Cardiac muscle cell (in vitro differentiated cells and primary cell): ENCODE measurements around the gene DYSF. TPM values are rescaled to one million over a fixed set of nuclear protein-coding genes. Genes with fewer than 3 reads are reported as not detected.

ENCODE experiments used
- DNase-seq, 2 donors: peaks; one replicate each; pipeline versions ENCODE4 v3.0.0 to v3.0.0-alpha.2; 2010 to 2017; ENCODE audit warnings: low read depth in 1 of 2, low spot score in 1 of 2
- H3K27ac ChIP-seq: fragments of 200-600 bp; sonication (generic); 2 replicates; pipeline ENCODE4 v1.5.1; 2016
- H3K27me3 ChIP-seq: fragments of 200-600 bp; sonication (generic); 2 replicates; pipeline ENCODE4 v1.6.0; 2016; ENCODE audit warnings: control low read depth
- H3K36me3 ChIP-seq: fragments of 200-600 bp; sonication (generic); 2 replicates; pipeline ENCODE4 v1.5.1; 2016; ENCODE audit warnings: control low read depth
- H3K4me1 ChIP-seq: fragments of 200-600 bp; sonication (generic); 2 replicates; pipeline ENCODE4 v1.8.1; 2017; ENCODE audit warnings: low read depth, mild to moderate bottlenecking, mixed run types
- H3K4me3 ChIP-seq: fragments of 200-600 bp; sonication (generic); 2 replicates; pipeline ENCODE4 v1.5.1; 2016; ENCODE audit warnings: mild to moderate bottlenecking
- H3K9me3 ChIP-seq: fragments of 200-600 bp; sonication (generic); 2 replicates; pipeline ENCODE4 v1.5.1; 2017; ENCODE audit warnings: low read depth, mild to moderate bottlenecking, control low read depth
- polyA plus RNA-seq: library from polyadenylated mRNA; unstranded; fragments of >200 nt; fragmentation: Nextera tagmentation; extraction: Ambion mirVana; gene quantifications from 2 replicates; pipeline ENCODE4 v1.2.1, GENCODE V29; 2016
- total RNA-seq: library from RNA; depleted of rRNA; stranded (reverse); fragments of >200 nt; gene quantifications from 2 replicates; pipeline ENCODE4 v1.2.3, GENCODE V29; 2016
- TF ChIP-seq, protein P1 (sequence below): IDR thresholded peaks from 2 replicates; pipeline ENCODE4 v1.5.1; 2012; ENCODE audit warnings: low read depth, mild to moderate bottlenecking, low read length

Gene DYSF
- total and polyA plus RNA-seq, 2 experiments from 2014 or later: 34.6 to 57.4 TPM

- Histone ChIP-seq H3K4me3 (no peak overlapping the region), H3K27me3 (no peaks in the 10 kb centered on the region), H3K4me1 (peaks cover 2% of the 10 kb centered on the region), H3K9me3 (no peaks in the 10 kb centered on the region), H3K36me3 (no peaks in the 10 kb centered on the region), H3K27ac (no peak overlapping the region)
- DNase-seq: no peak
- TF ChIP-seq, protein P1, sequence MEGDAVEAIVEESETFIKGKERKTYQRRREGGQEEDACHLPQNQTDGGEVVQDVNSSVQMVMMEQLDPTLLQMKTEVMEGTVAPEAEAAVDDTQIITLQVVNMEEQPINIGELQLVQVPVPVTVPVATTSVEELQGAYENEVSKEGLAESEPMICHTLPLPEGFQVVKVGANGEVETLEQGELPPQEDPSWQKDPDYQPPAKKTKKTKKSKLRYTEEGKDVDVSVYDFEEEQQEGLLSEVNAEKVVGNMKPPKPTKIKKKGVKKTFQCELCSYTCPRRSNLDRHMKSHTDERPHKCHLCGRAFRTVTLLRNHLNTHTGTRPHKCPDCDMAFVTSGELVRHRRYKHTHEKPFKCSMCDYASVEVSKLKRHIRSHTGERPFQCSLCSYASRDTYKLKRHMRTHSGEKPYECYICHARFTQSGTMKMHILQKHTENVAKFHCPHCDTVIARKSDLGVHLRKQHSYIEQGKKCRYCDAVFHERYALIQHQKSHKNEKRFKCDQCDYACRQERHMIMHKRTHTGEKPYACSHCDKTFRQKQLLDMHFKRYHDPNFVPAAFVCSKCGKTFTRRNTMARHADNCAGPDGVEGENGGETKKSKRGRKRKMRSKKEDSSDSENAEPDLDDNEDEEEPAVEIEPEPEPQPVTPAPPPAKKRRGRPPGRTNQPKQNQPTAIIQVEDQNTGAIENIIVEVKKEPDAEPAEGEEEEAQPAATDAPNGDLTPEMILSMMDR: no peak
These were observed 21.5 kb downstream of the DYSF start for GRCh38 chr2:71474744-71475397.

- H3K9me3 ChIP-seq: no peaks in the 10 kb centered on the region
- no peak for DNase-seq
- H3K36me3 ChIP-seq: no peaks in the 10 kb centered on the region
- H3K27ac ChIP-seq: no peak overlapping the region
- TF ChIP-seq, protein P1: no peak
- no peaks in the 10 kb centered on the region for H3K4me1 ChIP-seq
- no peaks in the 10 kb centered on the region for H3K27me3 ChIP-seq
- H3K4me3 ChIP-seq: no peak overlapping the region
These were observed 23.1 kb downstream of the DYSF start for GRCh38 chr2:71476495-71476894.

DNA sequence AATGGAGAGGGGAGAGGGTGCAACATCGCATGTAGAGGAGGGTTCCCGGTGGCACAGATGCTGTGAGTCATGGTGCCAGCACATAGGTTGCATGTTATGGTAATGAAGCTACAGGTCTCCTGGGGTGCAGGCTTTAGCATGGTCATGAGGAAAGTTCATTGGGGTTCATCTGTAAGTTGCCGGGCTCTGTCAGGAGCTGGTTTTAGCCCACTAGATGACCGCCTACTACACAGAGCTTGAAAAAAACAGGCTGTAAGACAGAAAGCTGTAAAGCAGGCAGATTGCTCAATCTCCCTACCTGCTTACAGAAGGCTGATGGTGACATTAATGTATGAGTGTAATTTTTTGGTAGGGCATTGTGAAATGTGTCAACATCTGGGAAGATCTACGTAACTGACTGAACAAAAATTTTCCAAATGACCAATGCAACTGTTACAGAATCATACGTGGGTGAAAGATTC is 23.9 kb downstream of the DYSF start:
- H3K4me3 ChIP-seq: no peak overlapping the region
- no peaks in the 10 kb centered on the region for H3K36me3 ChIP-seq
- H3K27me3 ChIP-seq: no peaks in the 10 kb centered on the region
- TF ChIP-seq, protein P1: no peak
- DNase-seq: no peak
- no peaks in the 10 kb centered on the region for H3K4me1 ChIP-seq
- H3K9me3 ChIP-seq: no peaks in the 10 kb centered on the region
- H3K27ac ChIP-seq: no peak overlapping the region

DNA sequence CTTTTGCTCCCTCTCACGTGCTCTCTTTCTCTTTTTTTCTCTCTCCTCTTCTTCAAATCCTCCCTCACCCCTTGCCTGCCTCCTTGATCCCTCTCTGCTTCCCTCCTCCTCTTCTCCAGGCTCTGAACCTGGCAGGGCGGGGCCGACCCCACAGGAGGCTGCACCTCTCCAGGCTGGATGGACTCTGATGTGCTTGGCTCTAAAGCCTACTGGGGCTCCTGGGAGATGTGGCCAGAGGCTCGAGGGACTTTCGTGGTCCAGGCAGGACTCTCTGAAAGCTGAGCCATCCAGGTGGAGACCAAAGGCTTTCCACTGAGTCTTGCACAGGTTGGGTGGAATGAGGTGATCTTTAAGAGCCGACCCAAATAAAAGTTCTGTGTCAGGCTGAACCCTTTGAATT is 25.4 kb downstream of the DYSF start:
- Histone ChIP-seq H3K27ac (no peak overlapping the region), H3K4me3 (no peak overlapping the region), H3K4me1 (no peaks in the 10 kb centered on the region), H3K27me3 (no peaks in the 10 kb centered on the region), H3K36me3 (no peaks in the 10 kb centered on the region), H3K9me3 (no peaks in the 10 kb centered on the region)
- DNase-seq: no peak
- TF ChIP-seq, protein P1: no peak

GRCh38 chr2:71479261-71479660 is 25.9 kb downstream of the DYSF start:
- H3K4me3 ChIP-seq: no peak overlapping the region

More at GRCh38 chr2:71479261-71479660, 25.9 kb downstream of the DYSF start:
- Histone ChIP-seq H3K4me1 (no peaks in the 10 kb centered on the region), H3K27ac (no peak overlapping the region), H3K9me3 (no peaks in the 10 kb centered on the region), H3K36me3 (no peaks in the 10 kb centered on the region), H3K27me3 (no peaks in the 10 kb centered on the region)
- TF ChIP-seq, protein P1: no peak
- DNase-seq: no peak
